BJ (cell line): Measurements from ENCODE around the gene PMP22. TPM values are rescaled to one million over a fixed set of nuclear protein-coding genes. Genes with fewer than 3 reads are reported as not detected.

ENCODE experiments used
- CTCF ChIA-PET: fragments of 350-600 bp; formaldehyde crosslinking; extraction: SDS; loops from one replicate; lab custom pipeline; 2021; ENCODE audit warnings: antibody characterized with exemption, inconsistent platforms; lab: Yijun Ruan, JAX
- POLR2A ChIA-PET: fragments of 300-600 bp; sonication (Branson Sonifier 250); formaldehyde crosslinking; extraction: SDS; loops from one replicate; lab custom pipeline; 2021; ENCODE audit warnings: antibody characterized with exemption; lab: Charles Lee
- DNase-seq: peaks from one replicate; pipeline ENCODE4 v3.0.0-alpha.2; 2011; ENCODE audit warnings: low read depth
- H3K27me3 ChIP-seq: 2 replicates; pipeline ENCODE4 v1.6.0; 2011; ENCODE audit warnings: low read length; ENCODE audit not compliant: control insufficient read depth, insufficient read depth
- H3K36me3 ChIP-seq: 2 replicates; pipeline ENCODE4 v1.5.1; 2011; ENCODE audit warnings: low read length; ENCODE audit not compliant: control insufficient read depth, insufficient read depth
- H3K4me3 ChIP-seq: 2 replicates; pipeline ENCODE4 v1.5.1; 2011; ENCODE audit warnings: low read depth, mild to moderate bottlenecking, control low read depth, low read length
- polyA plus RNA-seq: library from polyadenylated mRNA; depleted of rRNA; stranded (reverse); fragments of >200 nt; gene quantifications from 2 replicates; pipeline ENCODE4 v1.2.3, GENCODE V29; 2011
- TF ChIP-seq, protein P1 (sequence below): IDR thresholded peaks from 2 replicates; pipeline ENCODE4 v1.5.1; 2011; ENCODE audit warnings: low read depth, mild to moderate bottlenecking, control low read depth, inconsistent platforms, low read length, moderate library complexity; ENCODE audit not compliant: insufficient read depth

Gene PMP22
- polyA plus RNA-seq, 1 experiment: 208 TPM

DNA sequence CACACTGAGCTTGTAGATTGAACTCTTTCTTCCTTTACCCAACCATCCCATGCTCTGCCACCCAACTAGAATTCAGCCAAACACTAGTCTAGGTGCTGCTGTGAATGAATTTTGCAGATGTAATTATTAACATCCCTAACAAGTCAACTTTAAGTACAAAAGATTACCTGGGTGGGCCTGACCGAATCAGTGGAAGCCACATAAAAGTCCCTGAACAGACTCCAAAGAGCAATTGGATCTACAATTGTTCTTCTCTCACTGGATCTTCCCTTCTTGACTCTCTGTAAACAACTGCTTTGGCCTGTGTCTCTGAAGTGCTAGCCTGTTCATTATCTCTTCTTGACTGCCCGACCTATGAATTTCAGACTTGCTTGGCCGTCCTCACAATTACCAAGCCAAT is 67.9 kb downstream of the PMP22 start:
- TF ChIP-seq, protein P1, sequence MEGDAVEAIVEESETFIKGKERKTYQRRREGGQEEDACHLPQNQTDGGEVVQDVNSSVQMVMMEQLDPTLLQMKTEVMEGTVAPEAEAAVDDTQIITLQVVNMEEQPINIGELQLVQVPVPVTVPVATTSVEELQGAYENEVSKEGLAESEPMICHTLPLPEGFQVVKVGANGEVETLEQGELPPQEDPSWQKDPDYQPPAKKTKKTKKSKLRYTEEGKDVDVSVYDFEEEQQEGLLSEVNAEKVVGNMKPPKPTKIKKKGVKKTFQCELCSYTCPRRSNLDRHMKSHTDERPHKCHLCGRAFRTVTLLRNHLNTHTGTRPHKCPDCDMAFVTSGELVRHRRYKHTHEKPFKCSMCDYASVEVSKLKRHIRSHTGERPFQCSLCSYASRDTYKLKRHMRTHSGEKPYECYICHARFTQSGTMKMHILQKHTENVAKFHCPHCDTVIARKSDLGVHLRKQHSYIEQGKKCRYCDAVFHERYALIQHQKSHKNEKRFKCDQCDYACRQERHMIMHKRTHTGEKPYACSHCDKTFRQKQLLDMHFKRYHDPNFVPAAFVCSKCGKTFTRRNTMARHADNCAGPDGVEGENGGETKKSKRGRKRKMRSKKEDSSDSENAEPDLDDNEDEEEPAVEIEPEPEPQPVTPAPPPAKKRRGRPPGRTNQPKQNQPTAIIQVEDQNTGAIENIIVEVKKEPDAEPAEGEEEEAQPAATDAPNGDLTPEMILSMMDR: no peak
- ChIA-PET CTCF (interaction anchor here (1.6 kb wide), 1 partner anchor 16 kb away, joined by 5 read pairs; no protein-coding TSS in a partner anchor), POLR2A (no interaction called here)
- no peak for DNase-seq
- H3K27me3 ChIP-seq: 0 out of 2 replicates have a peak, but pooled peaks cover 2% of the 10 kb centered on the region
- no peak overlapping the region for H3K4me3 ChIP-seq
- no peaks in the 10 kb centered on the region for H3K36me3 ChIP-seq

DNA sequence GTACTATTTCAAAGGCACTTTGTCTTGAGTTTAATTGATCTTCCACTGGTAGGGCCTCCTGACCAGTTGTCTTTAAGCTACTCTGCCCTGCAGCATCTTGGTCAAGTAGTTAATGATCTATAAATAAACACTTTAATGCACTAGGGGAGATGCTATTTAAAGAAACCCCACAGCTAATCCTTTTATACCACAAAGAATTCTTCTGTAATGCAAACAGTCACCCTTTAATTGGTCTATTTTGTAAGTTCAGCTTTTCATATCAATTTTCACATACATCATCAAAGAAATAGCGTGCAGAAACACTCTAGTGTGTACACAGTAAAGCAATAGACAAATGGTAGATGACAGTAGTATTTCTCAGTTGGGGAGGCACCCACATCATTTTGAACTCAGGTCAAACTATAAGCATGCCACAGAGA is 70.3 kb downstream of the PMP22 start:
- no peak for DNase-seq
- TF ChIP-seq, protein P1: no peak

DNA sequence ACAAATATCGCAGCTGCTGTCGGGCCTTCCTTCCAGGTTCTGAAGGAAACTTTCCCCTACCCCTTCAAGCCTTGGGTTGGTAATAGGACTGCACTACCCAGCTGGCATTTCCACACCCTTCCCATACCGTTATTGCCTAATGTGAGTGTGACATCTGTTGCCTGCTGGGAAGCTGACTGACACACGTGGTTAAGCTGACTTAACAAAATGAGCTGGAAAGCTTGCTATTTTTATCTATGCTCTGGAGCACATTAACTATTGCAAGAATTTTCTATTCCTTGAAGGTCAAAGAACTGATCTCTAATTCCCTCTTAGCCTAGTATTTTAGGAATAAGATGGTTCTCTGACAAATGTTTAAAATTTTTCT is 79.5 kb downstream of the PMP22 start:
- Histone ChIP-seq H3K4me3 (no peak overlapping the region), H3K27me3 (no peaks in the 10 kb centered on the region; the same call in 1 of the 2 replicates), H3K36me3 (no peaks in the 10 kb centered on the region)
- ChIA-PET CTCF (interaction anchor here (1.2 to 1.4 kb wide), 2 partner anchors 9 to 14 kb away, joined by 3 to 6 read pairs; no protein-coding TSS in a partner anchor), POLR2A (no interaction called here)
- TF ChIP-seq, protein P1: no peak
- DNase-seq: peak; percentile 52

More for the DNA sequence above, 70.3 kb downstream of the PMP22 start:
- ChIA-PET CTCF (interaction anchor here (0.6 to 2.3 kb wide), 2 partner anchors 19 to 458 kb away, joined by 3 to 13 read pairs; no protein-coding TSS in a partner anchor), POLR2A (no interaction called here)
- no peaks in the 10 kb centered on the region for H3K36me3 ChIP-seq
- H3K4me3 ChIP-seq: no peak overlapping the region
- H3K27me3 ChIP-seq: 0 out of 2 replicates have a peak, but pooled peaks cover 2% of the 10 kb centered on the region

DNA sequence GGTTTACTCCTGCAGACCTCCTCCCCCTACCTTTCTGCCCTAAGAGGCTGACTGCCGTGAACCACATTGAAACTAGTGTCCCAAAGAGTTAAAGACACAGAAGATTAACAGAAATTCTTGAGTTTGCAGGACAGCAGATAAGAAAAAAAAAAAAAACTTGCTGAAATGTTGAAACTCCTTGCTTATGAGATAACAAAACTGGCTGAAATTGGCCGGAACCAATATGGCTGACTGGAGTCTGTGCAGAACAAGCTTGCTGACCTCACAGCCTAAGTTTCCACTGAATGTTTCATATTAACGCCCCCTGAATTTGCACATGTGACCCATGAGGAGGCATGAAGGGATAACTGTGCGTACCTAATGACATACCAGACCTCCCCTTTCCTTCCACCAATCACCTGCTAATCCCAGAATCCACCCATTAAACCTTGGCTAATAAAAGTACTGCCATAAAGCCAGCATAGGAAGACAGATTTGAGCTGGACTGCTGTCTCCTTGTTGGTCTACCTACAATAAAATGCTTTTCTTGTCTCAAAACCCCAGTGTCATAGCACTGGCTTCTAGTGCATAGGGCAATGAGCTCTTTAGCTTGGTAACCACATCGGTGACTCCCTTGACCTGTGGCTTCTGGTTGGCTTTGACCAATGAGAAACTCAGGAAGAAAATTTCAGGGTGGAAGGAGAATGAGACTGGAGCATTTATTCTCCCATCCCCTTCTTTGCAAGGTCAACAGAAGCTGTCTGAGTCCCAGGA is 80.1 kb downstream of the PMP22 start:
- no peak overlapping the region for H3K4me3 ChIP-seq
- TF ChIP-seq, protein P1: no peak
- ChIA-PET CTCF (interaction anchor here (0.7 to 1.4 kb wide), 4 partner anchors 9 to 28 kb away, joined by 3 to 6 read pairs (median 4); no protein-coding TSS in a partner anchor), POLR2A (no interaction called here)
- H3K27me3 ChIP-seq: no peaks in the 10 kb centered on the region; the same call in 1 of the 2 replicates
- DNase-seq: no peak
- H3K36me3 ChIP-seq: no peaks in the 10 kb centered on the region

DNA sequence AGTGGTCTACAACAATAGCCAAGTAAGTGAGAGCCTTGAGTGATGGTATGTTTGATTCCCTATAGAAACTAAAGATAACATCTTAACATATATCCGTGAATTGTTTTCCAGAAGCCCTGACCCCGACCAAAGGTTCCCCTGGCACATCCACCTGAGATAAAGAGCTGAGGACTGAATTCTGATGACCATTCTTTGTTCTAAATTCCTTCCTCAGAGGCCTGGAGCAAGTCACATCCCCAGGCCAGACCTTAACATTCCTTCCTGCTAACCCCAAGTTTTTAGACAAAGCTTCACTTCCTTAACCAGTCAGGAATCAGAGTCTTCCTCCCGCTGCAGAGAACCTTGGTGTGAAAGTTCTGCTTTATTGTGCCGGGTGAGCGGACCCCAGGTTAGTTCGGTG is 83.3 kb downstream of the PMP22 start:
- no peak for DNase-seq
- Histone ChIP-seq H3K36me3 (no peaks in the 10 kb centered on the region), H3K4me3 (no peak overlapping the region), H3K27me3 (peaks cover 3% of the 10 kb centered on the region)
- POLR2A ChIA-PET: no interaction called here
- CTCF ChIA-PET: interaction anchor here (1.3 kb wide), 1 partner anchor 11 kb away, joined by 7 read pairs; no protein-coding TSS in a partner anchor
- TF ChIP-seq, protein P1: no peak
